Fibroblast of pulmonary artery (primary cell): Measurements from ENCODE around the gene IQGAP2.

Experiments
- DNase-seq: peaks from one replicate; pipeline ENCODE4 v3.0.0-alpha.2; 2010; ENCODE audit warnings: low read depth
- H3K4me3 ChIP-seq: replicated peaks from 2 replicates; pipeline ENCODE4 v1.5.1; 2011; ENCODE audit warnings: low read depth, mild to moderate bottlenecking, control low read depth, low read length, moderate library complexity
- CTCF ChIP-seq: IDR thresholded peaks from 2 replicates; pipeline ENCODE4 v1.5.1; 2011; ENCODE audit warnings: mild to moderate bottlenecking, control low read depth, low read length, inconsistent platforms; ENCODE audit errors: missing control alignments

Gene IQGAP2

GRCh38 chr5:76403766-76404222, 709 bp downstream of the IQGAP2 start:
- H3K4me3 ChIP-seq, result peak overlapping the region; percentile 56
- DNase-seq, result peak; percentile 2

GRCh38 chr5:76404223-76405211, 1.4 kb downstream of the IQGAP2 start:
- no peak for DNase-seq
- H3K4me3 ChIP-seq, result no peak overlapping the region
- TF ChIP-seq CTCF, result no peak

More at GRCh38 chr5:76403766-76404222, 709 bp downstream of the IQGAP2 start:
- no peak for TF ChIP-seq CTCF

GRCh38 chr5:76406014-76406413, 2.9 kb downstream of the IQGAP2 start:
- no peak for TF ChIP-seq CTCF
- H3K4me3 ChIP-seq, result no peak overlapping the region
- no peak for DNase-seq

GRCh38 chr5:76406673-76407072, 3.6 kb downstream of the IQGAP2 start:
- no peak overlapping the region for H3K4me3 ChIP-seq
- no peak for DNase-seq
- TF ChIP-seq CTCF, result no peak

GRCh38 chr5:76408104-76408654, 5.1 kb downstream of the IQGAP2 start:
- DNase-seq, result no peak
- TF ChIP-seq CTCF, result no peak
- H3K4me3 ChIP-seq, result no peak overlapping the region

- H3K4me3 ChIP-seq, result no peak overlapping the region
- DNase-seq, result no peak
- TF ChIP-seq CTCF, result no peak
Measured at GRCh38 chr5:76412511-76412910, 9.4 kb downstream of the IQGAP2 start.
